Cerebellar nuclear complex (tissue), 1 donor: ENCODE results near the gene NBPF12.
"Not testable (repeated sequence)": the region's sequence is repeated elsewhere in the genome, so short reads cannot be mapped to it uniquely, and the experiment has no call there.

ENCODE experiments used
- DNase-seq, 2 experiments: peaks; one replicate each; lab custom pipeline; 2025; lab: John Stamatoyannopoulos, UW

NBPF12 gene

GRCh38 chr1:146986450-146986849, 48.3 kb downstream of the NBPF12 start:
- not testable (repeated sequence) for DNase-seq

- DNase-seq: not testable (repeated sequence)
Measured at GRCh38 chr1:146987502-146987901, 49.4 kb downstream of the NBPF12 start.

- DNase-seq: not testable (repeated sequence)
Measured at GRCh38 chr1:146989455-146989854, 51.3 kb downstream of the NBPF12 start.

- DNase-seq: not testable (repeated sequence)
Measured at GRCh38 chr1:147008495-147008894, 70.4 kb downstream of the NBPF12 start.

GRCh38 chr1:147026975-147027374, 88.9 kb downstream of the NBPF12 start:
- not testable (repeated sequence) for DNase-seq

- DNase-seq: not testable (repeated sequence)
Measured at GRCh38 chr1:147030066-147030653, 92.0 kb downstream of the NBPF12 start.

- no peak for DNase-seq
Measured at GRCh38 chr1:147039916-147040315, 101.8 kb downstream of the NBPF12 start.

GRCh38 chr1:147042891-147043290, 104.8 kb downstream of the NBPF12 start:
- not testable (repeated sequence) for DNase-seq

- DNase-seq: not testable (repeated sequence)
Measured at GRCh38 chr1:147044511-147044910, 106.4 kb downstream of the NBPF12 start.
